ENCODE results near the gene RBBP8. TPM values are rescaled to one million over a fixed set of nuclear protein-coding genes. Genes with fewer than 3 reads are reported as not detected.

RBBP8 gene
- total and polyA plus RNA-seq, 8 donors, result 6.4 to 54.0 (median 30.1) TPM

DNA sequence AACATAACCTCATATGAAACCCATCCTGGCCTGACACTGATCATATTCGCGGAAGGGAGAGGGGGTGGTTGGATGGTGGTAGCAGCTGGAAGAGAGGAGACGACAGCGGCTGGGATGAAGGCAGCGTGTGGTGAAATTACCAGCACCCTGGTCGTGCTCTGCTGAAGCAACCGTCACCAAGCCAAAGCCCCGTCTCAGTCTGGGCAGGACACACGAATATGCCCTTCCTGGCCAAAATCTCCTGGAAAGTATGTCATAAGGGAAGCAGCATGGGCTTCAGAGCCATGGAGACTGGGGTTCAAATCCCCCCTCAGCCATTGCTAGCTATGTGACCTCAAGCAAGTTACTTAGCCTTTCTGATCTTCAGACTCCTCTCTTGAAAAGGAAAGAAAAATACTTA is 139.0 kb downstream of the RBBP8 start:
- DNase-seq, result no peak
- H3K9me3 ChIP-seq, result no peaks in the 10 kb centered on the region
- no peak overlapping the region for H3K4me3 ChIP-seq
- TF ChIP-seq POLR2AphosphoS5 (IDR thresholded peaks at IDR 0.05), result no peak
- no peak for TF ChIP-seq POLR2A (IDR thresholded peaks at IDR 0.05)
- TF ChIP-seq, protein P1, sequence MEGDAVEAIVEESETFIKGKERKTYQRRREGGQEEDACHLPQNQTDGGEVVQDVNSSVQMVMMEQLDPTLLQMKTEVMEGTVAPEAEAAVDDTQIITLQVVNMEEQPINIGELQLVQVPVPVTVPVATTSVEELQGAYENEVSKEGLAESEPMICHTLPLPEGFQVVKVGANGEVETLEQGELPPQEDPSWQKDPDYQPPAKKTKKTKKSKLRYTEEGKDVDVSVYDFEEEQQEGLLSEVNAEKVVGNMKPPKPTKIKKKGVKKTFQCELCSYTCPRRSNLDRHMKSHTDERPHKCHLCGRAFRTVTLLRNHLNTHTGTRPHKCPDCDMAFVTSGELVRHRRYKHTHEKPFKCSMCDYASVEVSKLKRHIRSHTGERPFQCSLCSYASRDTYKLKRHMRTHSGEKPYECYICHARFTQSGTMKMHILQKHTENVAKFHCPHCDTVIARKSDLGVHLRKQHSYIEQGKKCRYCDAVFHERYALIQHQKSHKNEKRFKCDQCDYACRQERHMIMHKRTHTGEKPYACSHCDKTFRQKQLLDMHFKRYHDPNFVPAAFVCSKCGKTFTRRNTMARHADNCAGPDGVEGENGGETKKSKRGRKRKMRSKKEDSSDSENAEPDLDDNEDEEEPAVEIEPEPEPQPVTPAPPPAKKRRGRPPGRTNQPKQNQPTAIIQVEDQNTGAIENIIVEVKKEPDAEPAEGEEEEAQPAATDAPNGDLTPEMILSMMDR (IDR thresholded peaks at IDR 0.05), result no peak
- TF ChIP-seq EP300 (IDR thresholded peaks at IDR 0.05), result no peak
- intact Hi-C loops (cut with DNase I; ENCODE audit: low total_unique reads), result no loop called here
- H3K36me3 ChIP-seq, result no peaks in the 10 kb centered on the region
- peaks cover 0 to 23% (median 4%) of the 10 kb centered on the region in 4 donors for H3K4me1 ChIP-seq
- 91 to 97% (median 93%) methylated on average over 9 of the region's 9 CpGs for WGBS, 5 donors
- H3K27me3 ChIP-seq, result peaks cover 0 to 11% (median 0%) of the 10 kb centered on the region in 3 donors
- no peak overlapping the region for H3K27ac ChIP-seq

DNA sequence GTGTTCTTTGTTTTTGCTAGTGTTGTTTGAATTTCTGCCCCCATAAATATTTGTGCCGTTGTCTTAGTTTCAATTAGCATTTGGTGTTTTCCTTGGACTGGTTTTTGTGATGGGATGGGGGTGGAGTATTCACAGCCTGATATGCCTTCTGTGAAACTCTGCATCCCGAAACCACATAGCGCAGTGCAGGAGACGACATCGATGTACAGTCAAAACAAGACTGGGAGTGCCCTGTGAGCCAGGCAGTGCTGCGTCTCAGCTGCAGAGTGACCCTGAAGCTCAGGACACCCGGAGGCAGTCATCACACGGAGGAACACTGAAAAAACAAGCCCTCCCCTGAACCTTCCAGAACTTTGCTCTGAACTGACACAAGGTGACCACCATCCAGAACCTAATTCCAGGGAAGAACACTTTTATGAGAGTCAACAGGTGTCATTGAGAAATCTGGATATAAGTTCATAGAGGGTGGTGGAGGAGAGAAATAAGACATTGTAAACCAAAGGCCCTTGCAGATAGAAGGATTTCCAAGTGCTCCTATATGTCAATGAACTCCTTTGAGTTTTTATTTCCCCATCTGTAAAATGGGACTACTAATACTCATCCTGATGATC is 141.0 kb downstream of the RBBP8 start:
- Histone ChIP-seq H3K27me3 (peaks cover 0 to 11% (median 0%) of the 10 kb centered on the region in 3 donors), H3K9me3 (no peaks in the 10 kb centered on the region), H3K4me1 (peaks cover 0 to 33% (median 6%) of the 10 kb centered on the region in 4 donors), H3K27ac (no peak overlapping the region), H3K36me3 (no peaks in the 10 kb centered on the region), H3K4me3 (no peak overlapping the region)
- intact Hi-C loops (cut with DNase I; ENCODE audit: low total_unique reads), result no loop called here
- 26 to 57% (median 32%) methylated on average over 8 of the region's 8 CpGs for WGBS, 5 donors
- DNase-seq, result no peak
- TF ChIP-seq, protein P1 (IDR thresholded peaks at IDR 0.05), result no peak
- no peak for TF ChIP-seq EP300 (IDR thresholded peaks at IDR 0.05)
- no peak for TF ChIP-seq POLR2AphosphoS5 (IDR thresholded peaks at IDR 0.05)
- TF ChIP-seq POLR2A (IDR thresholded peaks at IDR 0.05), result no peak

Small RNA genes lying within 50 kb of the gene (small RNA-seq; reads per million reads assigned to genes)
- gene RF00019 (0 reads per million in 4 donors), gene RN7SL745P (0 reads per million in 4 donors)

Other genes starting within 250 kb of the RBBP8 start
- 10 to 100 TPM; 16.7 to 36.8 (median 22.2) TPM for gene CABLES1, start 202.2 kb downstream of the RBBP8 start, total RNA-seq
- gene CABLES1, start 202.2 kb downstream of the RBBP8 start, polyA plus RNA-seq, result 10 to 100 TPM in 1 of 3 donors, 1 to 10 TPM in 2; 5.6 to 11.6 (median 7.4) TPM

All from stomach (tissue), 9 donors.